Measurements from ENCODE around the gene TBC1D20.

Gene TBC1D20

GRCh38 chr20:418858-419365 is 43.4 kb downstream of the TBC1D20 start:
- no peak for DNase-seq

GRCh38 chr20:417801-418342 is 44.5 kb downstream of the TBC1D20 start:
- no peak for DNase-seq

- DNase-seq, result no peak
These were observed 45.2 kb downstream of the TBC1D20 start for GRCh38 chr20:416950-417800.

GRCh38 chr20:415820-416322 is 46.5 kb downstream of the TBC1D20 start:
- no peak for DNase-seq

- no peak for DNase-seq
These were observed 48.2 kb downstream of the TBC1D20 start for GRCh38 chr20:414161-414560.

- DNase-seq, result no peak
These were observed 50.3 kb downstream of the TBC1D20 start for GRCh38 chr20:412081-412480.

GRCh38 chr20:409697-410559 is 52.4 kb downstream of the TBC1D20 start:
- DNase-seq, result no peak

GRCh38 chr20:408843-409696 is 53.3 kb downstream of the TBC1D20 start:
- peak; percentile 14 for DNase-seq

- peak; percentile 85 for DNase-seq
These were observed 54.1 kb downstream of the TBC1D20 start, which contains the start of gene RBCK1 for GRCh38 chr20:407953-408842. RBCK1 (plus strand) TSS chr20:408299; CDS start chr20:408758, 459 bp downstream.

- DNase-seq, result peak; percentile 57
These were observed 55.0 kb downstream of the TBC1D20 start for GRCh38 chr20:407133-407952.

- no peak for DNase-seq
These were observed 55.9 kb downstream of the TBC1D20 start for GRCh38 chr20:406200-407132.

- DNase-seq, result no peak
These were observed 58.2 kb downstream of the TBC1D20 start for GRCh38 chr20:404088-404487.

GRCh38 chr20:403582-403957 is 58.8 kb downstream of the TBC1D20 start:
- no peak for DNase-seq

GRCh38 chr20:402898-403581 is 59.3 kb downstream of the TBC1D20 start:
- DNase-seq, result no peak

GRCh38 chr20:402496-402885 is 59.8 kb downstream of the TBC1D20 start:
- no peak for DNase-seq

- no peak for DNase-seq
These were observed 60.4 kb downstream of the TBC1D20 start for GRCh38 chr20:401682-402495.
